ENCODE results near the gene LRPPRC. TPM values are rescaled to one million over a fixed set of nuclear protein-coding genes. Genes with fewer than 3 reads are reported as not detected.

The LRPPRC gene
- total RNA-seq, 1 experiment from 2014 or later, result 61.7 TPM

- DNase-seq (ENCODE audit: low read depth), result no peak
Observed at GRCh38 chr2:43872151-43872550, 123.6 kb downstream of the LRPPRC start.

DNA sequence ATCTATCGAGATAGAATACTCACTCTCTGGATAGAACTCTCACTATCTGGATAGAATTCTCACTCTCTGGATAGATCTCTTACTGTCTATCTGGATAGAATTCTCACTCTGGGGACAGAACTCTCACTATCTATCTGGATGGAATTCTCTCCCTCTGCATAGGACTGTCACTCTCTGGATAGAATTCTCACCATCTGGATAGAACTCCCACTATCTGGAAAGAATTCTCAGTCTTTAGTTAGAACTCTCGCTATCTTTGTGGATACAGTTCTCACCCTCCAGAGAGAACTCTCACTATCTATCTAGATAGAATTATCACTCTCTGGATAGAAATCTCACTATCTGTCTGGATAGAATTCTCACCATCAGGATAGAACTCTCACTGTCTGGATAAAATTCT lies 140.5 kb downstream of the LRPPRC start:
- DNase-seq (ENCODE audit: low read depth), result no peak

- no peak for DNase-seq (ENCODE audit: low read depth)
Observed at GRCh38 chr2:43854671-43855070, 141.1 kb downstream of the LRPPRC start.

- no peak for DNase-seq (ENCODE audit: low read depth)
Observed at GRCh38 chr2:43853141-43854081, 142.4 kb downstream of the LRPPRC start.

DNA sequence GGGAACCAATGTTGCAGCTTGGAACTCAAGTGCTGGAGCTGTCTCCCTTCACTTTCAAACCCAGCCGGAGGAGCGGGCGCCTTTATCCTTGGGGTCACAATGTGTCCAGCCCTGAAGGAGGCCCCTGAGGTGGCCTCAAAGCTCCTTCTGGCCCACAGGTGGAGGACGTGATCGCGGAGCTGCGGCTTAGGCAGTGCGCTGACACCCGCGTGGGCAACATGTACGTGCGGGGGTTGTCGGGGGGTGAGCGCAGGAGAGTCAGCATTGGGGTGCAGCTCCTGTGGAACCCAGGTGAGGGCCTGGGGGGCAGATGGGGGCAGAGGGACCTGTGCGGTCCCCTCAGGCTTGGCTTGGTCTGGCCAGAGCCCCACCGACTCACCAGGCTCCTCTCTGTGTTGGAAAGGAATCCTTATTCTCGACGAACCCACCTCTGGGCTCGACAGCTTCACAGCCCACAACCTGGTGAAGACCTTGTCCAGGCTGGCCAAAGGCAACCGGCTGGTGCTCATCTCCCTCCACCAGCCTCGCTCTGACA lies 143.5 kb downstream of the LRPPRC start:
- no peak for DNase-seq (ENCODE audit: low read depth)

GRCh38 chr2:43851011-43851980 lies 144.5 kb downstream of the LRPPRC start:
- no peak for DNase-seq (ENCODE audit: low read depth)

- DNase-seq (ENCODE audit: low read depth), result no peak
Observed at GRCh38 chr2:43848214-43848613, 147.6 kb downstream of the LRPPRC start.

DNA sequence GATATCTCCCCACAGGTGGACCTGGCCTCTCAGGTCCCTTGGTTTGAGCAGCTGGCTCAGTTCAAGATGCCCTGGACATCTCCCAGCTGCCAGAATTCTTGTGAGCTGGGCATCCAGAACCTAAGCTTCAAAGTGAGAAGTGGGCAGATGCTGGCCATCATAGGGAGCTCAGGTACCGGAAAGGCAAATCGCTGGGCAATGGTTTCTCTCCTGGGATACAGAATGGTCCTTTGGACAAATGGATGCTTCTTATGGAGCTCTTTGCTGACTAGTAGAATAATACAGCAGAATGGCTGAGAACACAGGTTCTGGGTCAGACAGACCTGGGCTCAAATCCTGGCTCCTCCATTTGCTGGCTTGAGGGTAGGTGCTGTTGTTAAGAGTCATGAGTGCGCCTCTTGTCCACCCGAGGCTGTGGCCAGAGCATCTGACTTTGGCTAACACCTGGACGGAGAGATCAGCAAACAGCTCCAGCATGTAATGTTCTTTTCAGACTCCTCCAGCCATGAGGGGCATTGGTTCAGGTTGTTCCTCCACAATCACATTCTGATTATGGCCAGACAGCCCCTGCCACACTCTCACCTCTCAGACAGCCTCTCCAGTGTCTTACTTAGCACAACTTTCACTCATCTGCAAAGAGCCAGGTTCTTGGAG lies 149.5 kb downstream of the LRPPRC start:
- no peak for DNase-seq (ENCODE audit: low read depth)

- DNase-seq (ENCODE audit: low read depth), result no peak
Observed at GRCh38 chr2:43845181-43845580, 150.6 kb downstream of the LRPPRC start.

GRCh38 chr2:43842866-43843226 lies 152.9 kb downstream of the LRPPRC start:
- no peak for DNase-seq (ENCODE audit: low read depth)

DNA sequence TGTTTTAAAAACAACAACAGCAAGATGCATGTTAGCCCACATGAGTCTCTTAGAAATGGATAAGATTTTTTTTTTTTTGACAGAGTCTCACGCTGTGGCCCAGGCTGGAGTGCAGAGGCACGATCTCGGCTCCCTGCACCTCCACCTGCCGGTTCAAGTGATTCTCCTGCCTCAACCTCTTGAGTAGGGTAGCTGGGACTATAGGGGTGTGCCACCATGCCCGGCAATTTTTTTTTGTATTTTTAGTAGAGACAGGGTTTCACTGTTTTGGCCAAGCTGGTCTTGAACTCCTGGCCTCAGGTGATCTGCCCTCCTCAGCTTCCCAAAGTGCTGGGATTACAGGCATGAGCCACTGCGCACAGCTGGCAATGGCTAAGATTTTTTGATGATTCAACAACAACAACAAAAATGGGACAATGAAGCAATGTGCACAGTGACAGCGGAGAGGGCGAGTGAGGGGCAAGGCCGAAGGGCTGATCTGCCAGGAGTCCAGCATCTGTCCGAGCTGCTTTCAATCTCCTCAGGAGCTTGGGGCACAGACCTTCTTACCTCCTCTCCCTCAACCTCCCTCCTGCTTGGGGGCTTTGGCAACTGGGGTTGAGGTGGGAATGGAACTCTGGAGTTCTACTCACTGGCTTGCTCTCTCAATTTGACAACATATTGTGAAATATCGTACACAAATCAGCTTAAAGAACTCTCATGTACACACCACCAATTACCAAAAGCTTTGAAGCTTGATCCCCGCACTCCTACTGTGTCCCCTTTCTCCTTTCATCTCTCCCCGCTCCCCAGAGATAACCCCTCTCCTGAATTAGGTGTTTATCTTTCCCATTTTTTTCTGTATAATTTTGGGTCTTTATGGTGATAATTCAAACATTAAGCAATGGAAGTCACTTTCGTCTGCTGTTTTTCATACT lies 153.6 kb downstream of the LRPPRC start:
- no peak for DNase-seq (ENCODE audit: low read depth)

DNA sequence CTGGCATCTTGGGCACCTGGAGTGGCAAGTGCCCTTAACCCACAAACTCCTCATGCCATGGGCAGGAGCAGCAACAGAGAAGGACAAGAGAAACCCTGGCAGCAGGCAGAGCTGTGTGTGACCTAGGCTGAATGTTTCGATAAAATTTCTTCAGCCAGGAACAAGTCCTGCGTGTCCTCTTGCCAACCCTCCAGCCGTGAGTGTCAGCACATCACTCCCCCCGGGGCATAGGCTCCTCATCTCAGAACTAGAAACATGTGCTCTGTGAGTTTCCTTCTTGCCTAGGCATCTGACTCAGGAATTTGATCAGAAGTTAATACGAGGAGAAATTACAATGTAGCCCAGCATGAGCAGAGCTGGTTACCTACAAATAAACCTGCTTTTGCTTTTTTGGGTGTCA lies 154.8 kb downstream of the LRPPRC start:
- DNase-seq (ENCODE audit: low read depth), result no peak

DNA sequence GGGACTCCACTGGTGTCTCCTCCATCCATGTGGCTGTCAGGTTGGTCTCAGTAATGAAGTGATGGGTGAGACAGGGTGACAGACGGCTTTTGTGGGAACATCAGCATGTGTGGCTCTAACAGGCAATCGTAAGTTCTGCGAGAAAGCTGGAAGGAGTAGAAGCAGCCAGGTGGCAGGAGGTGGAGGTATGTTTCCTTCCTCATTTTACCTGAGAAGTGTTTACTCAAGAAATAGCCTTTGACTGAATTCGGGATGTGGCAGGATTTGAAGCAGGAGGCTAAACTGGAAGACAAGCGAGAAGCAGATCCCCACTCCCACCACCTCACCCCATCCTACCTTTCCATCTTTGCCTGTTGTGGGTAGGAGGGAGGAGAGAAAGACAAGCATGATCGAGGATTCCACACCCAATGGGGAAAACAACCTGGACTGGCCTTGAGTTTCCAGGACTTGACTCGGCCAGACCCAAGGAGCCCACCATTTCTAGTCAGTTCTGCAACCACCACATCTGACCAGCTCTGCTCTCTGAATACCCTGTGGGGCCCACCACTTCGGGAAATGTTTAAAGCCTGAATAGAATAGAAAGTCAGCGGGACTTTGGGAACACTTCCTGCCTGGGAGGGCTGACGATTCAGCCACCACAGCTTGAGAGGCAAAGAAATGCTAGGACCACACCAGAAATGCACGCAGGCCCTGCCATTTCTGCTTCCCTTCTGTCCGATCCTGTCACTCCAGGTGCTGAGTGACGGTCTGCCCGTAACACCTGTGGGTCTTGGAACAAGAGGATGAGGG lies 155.8 kb downstream of the LRPPRC start:
- no peak for DNase-seq (ENCODE audit: low read depth)

GRCh38 chr2:43838560-43839267 lies 157.1 kb downstream of the LRPPRC start, which contains the start of the genes ABCG5 and ABCG8:
ABCG5 (minus strand) TSS chr2:43838839; CDS start chr2:43838679, 160 bp downstream.
ABCG8 (plus strand) TSS chr2:43838971; CDS start chr2:43839054, 83 bp downstream.
- no peak for DNase-seq (ENCODE audit: low read depth)

DNA sequence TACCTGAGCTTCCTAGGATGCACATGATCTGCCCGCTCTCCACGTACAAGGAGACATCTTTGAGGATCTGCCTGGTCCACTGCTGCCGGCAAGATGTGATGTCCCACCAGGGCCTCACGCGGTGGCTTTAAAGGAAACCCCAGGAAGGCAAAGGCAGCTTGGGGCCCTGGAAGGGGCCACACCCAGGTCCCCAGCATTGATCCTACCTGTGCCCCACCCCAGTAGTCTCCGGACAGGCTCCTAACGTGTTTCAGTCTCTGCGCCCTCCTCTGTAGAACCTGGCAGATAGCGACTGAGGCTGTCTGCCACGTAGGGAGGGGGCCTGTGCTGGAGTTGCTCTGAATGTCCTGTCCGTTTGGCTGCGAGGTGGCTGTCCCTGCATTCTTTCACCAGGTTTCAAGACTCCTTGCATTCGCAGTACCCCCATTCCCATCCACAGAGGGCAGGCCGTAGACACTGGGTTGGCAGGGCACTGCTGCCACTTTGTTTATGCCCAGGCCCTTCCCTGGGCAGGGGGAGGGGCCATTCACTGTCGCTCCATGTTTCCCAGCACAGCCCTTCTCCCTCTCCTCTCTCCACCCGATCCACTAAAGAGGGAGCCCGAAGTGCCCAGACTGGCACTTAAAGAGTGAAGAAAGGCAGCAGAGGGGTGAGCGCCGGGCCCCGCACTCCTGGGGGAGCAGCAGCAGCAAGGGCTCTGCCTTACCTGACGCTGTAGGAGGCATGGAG lies 157.8 kb downstream of the LRPPRC start:
- no peak for DNase-seq (ENCODE audit: low read depth)

DNA sequence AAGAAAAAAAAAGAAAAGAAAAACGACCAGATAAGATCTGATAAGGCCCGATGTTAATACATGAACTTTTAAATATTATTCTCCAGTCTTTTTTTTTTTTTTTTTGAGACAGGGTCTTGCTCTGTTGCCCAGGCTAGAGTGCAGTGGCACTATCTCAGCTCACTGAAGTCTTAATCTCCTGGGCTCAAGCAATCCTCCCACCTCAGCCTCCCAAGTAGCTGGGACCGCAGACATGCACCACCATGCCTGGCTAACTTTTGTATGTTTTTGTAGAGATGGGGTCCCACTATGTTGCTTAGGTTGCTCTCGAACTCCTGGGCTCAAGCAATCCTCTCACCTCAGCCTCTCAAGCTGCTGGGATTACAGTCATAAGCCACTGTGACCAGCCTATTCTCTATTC lies 158.8 kb downstream of the LRPPRC start:
- DNase-seq (ENCODE audit: low read depth), result no peak
